ENCODE measurements around the gene ID1.

DNA sequence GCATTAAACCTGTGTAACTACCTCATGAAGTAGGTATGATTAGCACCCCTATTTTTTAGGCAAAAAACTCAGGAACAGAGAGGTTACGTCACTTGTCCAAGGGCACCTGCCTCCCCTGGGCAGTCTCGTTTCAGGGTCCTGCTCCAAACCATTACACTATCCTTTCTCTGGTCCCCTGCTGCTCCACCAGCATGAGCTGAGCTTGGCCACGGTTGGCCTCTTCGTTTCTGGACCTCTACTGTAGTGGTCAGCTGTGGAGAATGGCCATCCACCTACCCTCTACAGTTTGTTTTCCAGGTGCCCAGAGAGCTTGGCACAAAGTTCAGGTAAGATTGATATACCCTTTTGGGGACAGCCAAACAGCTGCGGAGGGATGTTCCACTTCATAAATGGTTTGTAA, 49.4 kb downstream of the ID1 start:
- no peak for TF ChIP-seq CTCF (IDR thresholded peaks at IDR 0.05; ENCODE audit: low read depth, low read length, poor library complexity, severe bottlenecking)
- TF ChIP-seq EZH2phosphoT487 (IDR thresholded peaks at IDR 0.05; ENCODE audit: borderline replicate concordance, low read length) = no peak

Data from DOHH2 (cell line).